GM12878 (cell line): ENCODE measurements around the gene C1D. TPM values are rescaled to one million over a fixed set of nuclear protein-coding genes. Genes with fewer than 3 reads are reported as not detected.
A peak's percentile ranks its signal among the peaks of the same experiment; 100 is the strongest.

Source experiments
- ATF2 ChIP-seq: IDR thresholded peaks from 2 replicates; pipeline ENCODE4 v1.6.1; 2012; ENCODE audit warnings: low read length, inconsistent platforms
- BRCA1 ChIP-seq: IDR thresholded peaks from 2 replicates; pipeline ENCODE4 v1.6.1; 2011; ENCODE audit warnings: low read depth, low read length, improper control_type of control experiment
- CREM ChIP-seq: IDR thresholded peaks from 2 replicates; pipeline ENCODE4 v1.6.1; 2014; ENCODE audit warnings: antibody characterized with exemption, low read depth
- ELK1 ChIP-seq: IDR thresholded peaks from 2 replicates; pipeline ENCODE4 v1.6.1; 2012; ENCODE audit warnings: low read depth, low read length, improper control_type of control experiment
- FOXK2 ChIP-seq: fragments of 450-650 bp; IDR thresholded peaks from 2 replicates; pipeline ENCODE4 v1.6.1; 2017; ENCODE audit warnings: mild to moderate bottlenecking, moderate library complexity
- HDAC2 ChIP-seq: fragments of 200-600 bp; sonication (generic); IDR thresholded peaks from 2 replicates; pipeline ENCODE4 v1.6.1; 2017
- JUND ChIP-seq: IDR thresholded peaks from 2 replicates; pipeline ENCODE4 v1.6.1; 2012; ENCODE audit warnings: low read depth, mild to moderate bottlenecking, low read length, improper control_type of control experiment, moderate library complexity
- MLLT1 ChIP-seq: fragments of 450-650 bp; IDR thresholded peaks from 2 replicates; pipeline ENCODE4 v1.6.1; 2016; ENCODE audit warnings: mild to moderate bottlenecking
- NFYB ChIP-seq: IDR thresholded peaks from 2 replicates; pipeline ENCODE4 v1.6.1; 2011; ENCODE audit warnings: low read depth, mild to moderate bottlenecking, low read length, improper control_type of control experiment, moderate library complexity; ENCODE audit not compliant: insufficient read depth
- RELA ChIP-seq: fragments of 450-650 bp; IDR thresholded peaks from 2 replicates; pipeline ENCODE4 v1.8.0; 2014; ENCODE audit warnings: borderline replicate concordance; ENCODE audit not compliant: partially characterized antibody
- SMAD5 ChIP-seq: IDR thresholded peaks from 2 replicates; pipeline ENCODE4 v1.6.1; 2016; ENCODE audit warnings: antibody characterized with exemption, low read depth
- USF1 ChIP-seq: IDR thresholded peaks from 2 replicates; pipeline ENCODE4 v1.6.1; 2011; ENCODE audit warnings: borderline replicate concordance, low read depth, mild to moderate bottlenecking, moderate library complexity, mixed read lengths, low read length; ENCODE audit not compliant: insufficient read depth; ENCODE audit errors: extremely low read length
- ZBED1 ChIP-seq: IDR thresholded peaks from 2 replicates; pipeline ENCODE4 v1.6.1; 2016; ENCODE audit warnings: borderline replicate concordance
- ZBTB40 ChIP-seq: fragments of 450-650 bp; IDR thresholded peaks from 2 replicates; pipeline ENCODE4 v1.6.1; 2016; ENCODE audit warnings: mild to moderate bottlenecking, moderate library complexity, borderline replicate concordance
- polyA plus RNA-seq, 11 experiments: library from polyadenylated mRNA; depleted of rRNA in 4 of 11; unstranded in 6 of 11; stranded (reverse) in 5 of 11; fragments of >200 nt; fragmentation: Nextera tagmentation in 4 of 11; fragmentation: Illumina TruSeq in 1 of 11; extraction: Ambion mirVana in 4 of 11; extraction: Trizol in 1 of 11; gene quantifications; 1 replicate in 1 of 11; 2 replicates in 10 of 11; pipeline versions ENCODE4 v1.2.1 to v1.2.3, GENCODE V29; 2011 to 2016; ENCODE audit warnings: inconsistent platforms in 2 of 11, missing spikeins in 2 of 11, low read depth in 1 of 11
- total RNA-seq, 4 experiments: library from RNA; depleted of rRNA in 3 of 4; stranded (reverse); fragments of >200 nt in 3 of 4; fragmentation: Illumina TruSeq in 1 of 4; extraction: Trizol in 1 of 4; gene quantifications; 2 replicates each; pipeline versions ENCODE4 v1.2.1 to v1.2.3, GENCODE V29; 2013 to 2021

The C1D gene
- total and polyA plus RNA-seq, 10 of the 15 experiments (the other 5 are each of a cell fraction or from before 2014, with no cell fraction given) = 18.9 to 152 (median 59.1) TPM

GRCh38 chr2:68062680-68063387 lies at the start of gene C1D (continued):
- TF ChIP-seq ATF2 (no peak), CREM (peak; percentile 100), JUND (0 out of 2 replicates have a peak, but pooled peaks have one; percentile 40), USF1 (peak; percentile 6), ELK1 (peak; percentile 83), MLLT1 (peak; percentile 70), BRCA1 (no peak), ZBED1 (no peak), NFYB (0 out of 2 replicates have a peak, but pooled peaks have one; percentile 35), RELA (peak; percentile 74), FOXK2 (peak; percentile 70), HDAC2 (no peak), SMAD5 (peak; percentile 60; the same call in 1 of the 2 replicates), ZBTB40 (peak; percentile 85)
- TF ChIP-seq, all 136 proteins: peak for 59
